A549 (cell line): Measurements from ENCODE around the gene ARID1B.

Experiments used
- CEBPB ChIP-seq, 2 experiments: fragments of >200 bp in 1 of 2; sonication (Bioruptor Twin) in 1 of 2; formaldehyde crosslinking in 1 of 2; IDR thresholded peaks; 2 replicates each; pipeline ENCODE4 v1.6.1; 2012 to 2016
- CHD2 ChIP-seq: fragments of 150-350 bp; IDR thresholded peaks from 2 replicates; pipeline ENCODE4 v1.6.1; 2014; ENCODE audit warnings: low read length; ENCODE audit not compliant: partially characterized antibody
- CTCF ChIP-seq: fragments of >200 bp; sonication (Bioruptor Twin); formaldehyde crosslinking; IDR thresholded peaks from 3 replicates; pipeline ENCODE4 v1.5.1; 2016
- HDAC2 ChIP-seq: fragments of 200-600 bp; sonication (generic); IDR thresholded peaks from 2 replicates; pipeline ENCODE4 v1.6.1; 2016
- HOXA7 ChIP-seq: fragments of 250-450 bp; sonication (Bioruptor Pico); IDR thresholded peaks from 2 replicates; pipeline ENCODE4 v1.5.0; 2020; ENCODE audit warnings: mild to moderate bottlenecking, moderate library complexity
- JUN ChIP-seq, 2 experiments: fragments of >200 bp; sonication (Bioruptor Twin); formaldehyde crosslinking; IDR thresholded peaks; 2 replicates in 1 of 2; 3 replicates in 1 of 2; pipeline ENCODE4 v1.6.1; 2016 to 2017
- JUNB ChIP-seq: fragments of >200 bp; sonication (Bioruptor Twin); formaldehyde crosslinking; IDR thresholded peaks from 2 replicates; pipeline ENCODE4 v1.6.1; 2016
- MAX ChIP-seq: IDR thresholded peaks from 2 replicates; pipeline ENCODE4 v1.6.1; 2012
- POLR2A ChIP-seq: IDR thresholded peaks from 2 replicates; pipeline ENCODE4 v1.6.1; 2012; ENCODE audit warnings: mild to moderate bottlenecking, low read length
- RAD21 ChIP-seq, 2 experiments: fragments of >200 bp in 1 of 2; sonication (Bioruptor Twin) in 1 of 2; formaldehyde crosslinking in 1 of 2; IDR thresholded peaks in 1 of 2; conservative IDR thresholded peaks in 1 of 2; 2 replicates in 1 of 2; 3 replicates in 1 of 2; pipeline ENCODE4 v1.6.1; 2012 to 2018; ENCODE audit warnings: inconsistent platforms in 1 of 2
- RCOR1 ChIP-seq: fragments of 150-350 bp; IDR thresholded peaks from 2 replicates; pipeline ENCODE4 v1.6.1; 2014; ENCODE audit warnings: antibody characterized with exemption, low read length, low read depth

- TF ChIP-seq HOXA7: no peak
- TF ChIP-seq CTCF: no peak
- no peak for TF ChIP-seq CHD2
- no peak for TF ChIP-seq JUNB
- no peak for TF ChIP-seq POLR2A
- no peak for TF ChIP-seq CEBPB (IDR thresholded peaks at IDR 0.05)
- TF ChIP-seq RAD21 (conservative IDR thresholded peaks at IDR 0.05 in 1 of 2, IDR thresholded peaks at IDR 0.05 in 1 of 2): no peak
- no peak for TF ChIP-seq JUN (IDR thresholded peaks at IDR 0.05)
- no peak for TF ChIP-seq HDAC2
- no peak for TF ChIP-seq RCOR1
- TF ChIP-seq MAX: no peak
These were observed 331.7 kb downstream of the ARID1B start for GRCh38 chr6:157108923-157109322.
